NOMO-1 (cell line): Measurements from ENCODE around the gene SMG7.
A peak's percentile ranks its signal among the peaks of the same experiment; 100 is the strongest.
"Not testable (repeated sequence)": the region's sequence is repeated elsewhere in the genome, so short reads cannot be mapped to it uniquely, and the experiment has no call there.

Experiments
- DNase-seq, 2 experiments: peaks; one replicate each; lab custom pipeline; 2025; ENCODE audit not compliant: unreplicated experiment in 2 of 2; lab: John Stamatoyannopoulos, UW

Gene SMG7, protein sequence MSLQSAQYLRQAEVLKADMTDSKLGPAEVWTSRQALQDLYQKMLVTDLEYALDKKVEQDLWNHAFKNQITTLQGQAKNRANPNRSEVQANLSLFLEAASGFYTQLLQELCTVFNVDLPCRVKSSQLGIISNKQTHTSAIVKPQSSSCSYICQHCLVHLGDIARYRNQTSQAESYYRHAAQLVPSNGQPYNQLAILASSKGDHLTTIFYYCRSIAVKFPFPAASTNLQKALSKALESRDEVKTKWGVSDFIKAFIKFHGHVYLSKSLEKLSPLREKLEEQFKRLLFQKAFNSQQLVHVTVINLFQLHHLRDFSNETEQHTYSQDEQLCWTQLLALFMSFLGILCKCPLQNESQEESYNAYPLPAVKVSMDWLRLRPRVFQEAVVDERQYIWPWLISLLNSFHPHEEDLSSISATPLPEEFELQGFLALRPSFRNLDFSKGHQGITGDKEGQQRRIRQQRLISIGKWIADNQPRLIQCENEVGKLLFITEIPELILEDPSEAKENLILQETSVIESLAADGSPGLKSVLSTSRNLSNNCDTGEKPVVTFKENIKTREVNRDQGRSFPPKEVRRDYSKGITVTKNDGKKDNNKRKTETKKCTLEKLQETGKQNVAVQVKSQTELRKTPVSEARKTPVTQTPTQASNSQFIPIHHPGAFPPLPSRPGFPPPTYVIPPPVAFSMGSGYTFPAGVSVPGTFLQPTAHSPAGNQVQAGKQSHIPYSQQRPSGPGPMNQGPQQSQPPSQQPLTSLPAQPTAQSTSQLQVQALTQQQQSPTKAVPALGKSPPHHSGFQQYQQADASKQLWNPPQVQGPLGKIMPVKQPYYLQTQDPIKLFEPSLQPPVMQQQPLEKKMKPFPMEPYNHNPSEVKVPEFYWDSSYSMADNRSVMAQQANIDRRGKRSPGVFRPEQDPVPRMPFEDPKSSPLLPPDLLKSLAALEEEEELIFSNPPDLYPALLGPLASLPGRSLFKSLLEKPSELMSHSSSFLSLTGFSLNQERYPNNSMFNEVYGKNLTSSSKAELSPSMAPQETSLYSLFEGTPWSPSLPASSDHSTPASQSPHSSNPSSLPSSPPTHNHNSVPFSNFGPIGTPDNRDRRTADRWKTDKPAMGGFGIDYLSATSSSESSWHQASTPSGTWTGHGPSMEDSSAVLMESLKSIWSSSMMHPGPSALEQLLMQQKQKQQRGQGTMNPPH

DNA sequence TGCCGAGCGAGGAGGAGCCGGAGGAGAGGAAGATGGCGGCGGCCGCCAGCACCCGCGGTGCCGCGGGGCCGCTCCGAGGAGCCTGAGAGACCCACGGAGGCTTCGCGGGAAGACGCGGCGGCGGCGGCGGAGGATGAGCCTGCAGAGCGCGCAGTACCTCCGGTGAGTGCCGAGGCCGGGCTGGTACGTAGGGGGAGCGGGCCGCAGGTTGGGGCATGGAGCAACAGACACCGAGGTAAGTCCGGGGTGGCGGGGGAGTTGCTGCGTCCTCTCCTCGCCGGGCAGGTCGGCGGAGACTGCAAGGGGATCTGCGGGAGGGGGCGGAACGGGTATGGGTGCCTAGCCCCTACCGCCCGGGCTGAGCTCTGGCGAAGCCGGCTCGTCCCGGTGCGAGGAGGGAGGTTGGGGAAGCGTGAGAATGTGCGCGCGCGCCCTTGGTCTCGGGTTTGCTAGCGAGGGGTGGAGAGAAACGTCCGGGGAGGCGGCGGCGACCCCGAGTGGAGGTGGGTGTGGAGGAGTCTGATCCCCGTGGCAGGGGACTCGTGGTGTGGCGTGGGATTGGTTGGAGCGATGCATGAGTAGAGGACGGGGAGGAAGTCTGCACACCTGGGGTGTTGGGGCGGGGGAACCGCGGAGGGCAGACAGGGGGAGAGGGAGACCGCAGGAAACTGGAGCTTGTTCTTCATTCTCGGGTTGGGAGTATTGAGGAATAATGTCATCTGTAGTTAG is at the start of gene SMG7:
Gene SMG7, plus strand, starts transcription at position 12 of the 729 bp plus-strand sequence. Its CDS starts 122 bp downstream, at position 134.
- DNase-seq: no peak

DNA sequence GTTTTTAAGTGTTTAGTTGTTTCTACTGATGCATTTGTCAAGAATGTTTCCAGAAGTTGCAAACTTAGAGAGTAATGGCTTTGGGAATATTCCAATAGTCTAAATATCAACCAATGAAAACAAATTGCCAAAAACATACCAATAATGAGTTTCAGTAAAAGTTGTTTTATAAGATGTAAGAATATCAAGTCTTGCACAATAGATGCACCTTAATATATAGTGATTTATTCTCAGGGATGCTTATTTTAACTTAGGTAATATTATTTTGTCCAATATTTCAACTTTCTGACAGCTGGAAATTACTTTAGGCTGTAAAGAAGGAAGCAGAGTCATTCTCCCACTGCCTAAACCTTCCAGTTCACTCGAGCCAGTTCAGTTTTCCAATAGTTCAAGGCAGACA is 48.8 kb upstream of the SMG7 start:
- DNase-seq: no peak

DNA sequence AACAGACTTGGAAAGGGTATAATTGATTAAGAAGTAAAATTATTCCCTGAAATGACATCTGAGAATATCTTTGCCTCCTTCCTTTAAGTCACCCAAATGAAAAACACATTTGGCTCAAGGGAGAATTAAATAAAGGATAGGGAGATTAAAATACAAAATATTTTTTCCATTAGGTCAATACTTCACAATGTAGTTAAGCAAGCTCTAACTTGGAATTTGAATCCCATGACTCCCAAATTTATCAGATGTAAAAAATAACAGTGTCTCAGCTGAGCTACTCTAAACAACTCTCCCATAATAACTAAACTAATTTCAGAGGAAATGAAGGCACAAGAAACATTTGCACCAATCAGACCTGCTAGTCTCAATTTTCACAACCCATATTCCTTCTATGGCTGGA is 47.6 kb upstream of the SMG7 start:
- DNase-seq: no peak

DNA sequence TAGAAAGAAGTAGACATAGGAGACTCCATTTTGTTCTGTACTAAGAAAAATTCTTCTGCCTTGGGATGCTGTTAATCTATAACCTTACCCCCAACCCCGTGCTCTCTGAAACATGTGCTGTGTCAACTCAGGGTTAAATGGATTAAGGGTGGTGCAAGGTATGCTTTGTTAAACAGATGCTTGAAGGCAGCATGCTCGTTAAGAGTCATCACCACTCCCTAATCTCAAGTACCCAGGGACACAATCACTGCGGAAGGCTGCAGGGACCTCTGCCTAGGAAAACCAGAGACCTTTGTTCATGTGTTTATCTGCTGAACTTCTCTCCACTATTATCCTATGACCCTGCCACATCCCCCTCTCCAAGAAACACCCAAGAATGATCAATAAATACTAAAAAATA is 44.7 kb upstream of the SMG7 start:
- DNase-seq: not testable (repeated sequence)

DNA sequence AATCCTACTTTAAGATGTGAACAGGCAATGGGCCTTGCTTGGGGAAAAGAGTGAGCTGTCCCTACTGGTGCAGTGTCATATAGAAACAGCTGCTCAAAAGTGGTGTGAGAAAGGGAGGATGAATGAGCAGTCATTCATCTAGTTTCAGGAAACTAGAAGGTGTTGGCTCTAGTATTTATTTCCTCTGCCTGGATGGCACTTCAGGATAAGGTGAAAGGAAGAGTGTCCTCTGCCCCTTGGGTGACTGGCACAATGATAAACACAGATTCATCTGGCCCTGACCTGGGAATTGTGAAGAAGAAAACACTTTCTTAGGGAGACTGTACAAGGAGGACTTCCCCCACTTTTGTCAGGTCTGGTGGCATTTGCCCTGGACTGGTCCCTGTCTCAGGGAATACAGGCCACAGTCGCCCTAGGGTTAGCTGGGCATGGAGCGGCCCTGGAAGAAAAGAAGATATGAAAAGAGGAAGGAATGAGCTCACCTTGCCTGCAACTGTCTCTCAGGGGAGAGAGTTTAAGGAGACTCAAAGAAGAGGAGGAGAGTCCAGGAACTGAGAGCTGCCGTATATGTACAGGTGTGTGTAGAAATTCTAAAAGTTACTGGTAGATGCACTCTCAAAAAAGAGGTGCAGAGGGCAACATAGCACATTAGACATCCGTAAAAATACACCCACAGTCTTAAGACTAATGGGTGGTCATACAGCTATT is 40.3 kb upstream of the SMG7 start:
- DNase-seq: no peak

DNA sequence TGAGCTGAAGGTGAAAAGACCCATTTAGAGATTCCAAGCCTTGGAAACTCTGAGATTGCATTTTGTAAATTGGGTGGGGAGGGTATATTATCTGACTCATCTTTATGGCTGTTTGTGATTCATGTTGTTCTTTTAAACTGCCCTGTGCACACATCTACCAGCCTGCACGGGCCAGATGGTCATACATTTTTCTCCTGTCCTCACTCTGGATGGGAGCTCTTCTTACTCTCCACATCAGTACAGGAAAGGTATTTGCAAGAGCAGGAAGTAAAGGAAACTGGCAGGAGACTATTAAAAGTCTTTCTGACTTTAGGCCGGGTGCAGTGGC is 39.8 kb upstream of the SMG7 start:
- DNase-seq: no peak

DNA sequence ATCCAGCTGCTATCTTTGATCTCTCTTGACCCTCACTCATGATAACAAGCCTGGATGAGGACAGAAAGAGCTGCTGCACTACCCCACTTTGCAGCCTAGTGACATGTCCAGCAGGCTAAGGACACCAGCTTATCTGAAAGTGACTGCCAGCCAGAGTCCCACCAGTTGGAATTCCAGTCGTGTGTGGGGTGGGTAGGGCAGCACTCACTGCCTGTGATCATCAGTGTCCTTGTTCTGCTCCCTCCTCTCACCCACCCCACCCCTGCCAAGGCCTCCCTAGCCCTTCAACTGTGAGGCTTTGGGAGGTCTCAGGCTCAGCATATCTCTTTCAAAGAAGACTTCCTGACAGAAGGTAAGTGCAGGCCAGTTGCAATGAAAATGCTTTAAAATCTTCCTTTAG is 38.6 kb upstream of the SMG7 start:
- no peak for DNase-seq

DNA sequence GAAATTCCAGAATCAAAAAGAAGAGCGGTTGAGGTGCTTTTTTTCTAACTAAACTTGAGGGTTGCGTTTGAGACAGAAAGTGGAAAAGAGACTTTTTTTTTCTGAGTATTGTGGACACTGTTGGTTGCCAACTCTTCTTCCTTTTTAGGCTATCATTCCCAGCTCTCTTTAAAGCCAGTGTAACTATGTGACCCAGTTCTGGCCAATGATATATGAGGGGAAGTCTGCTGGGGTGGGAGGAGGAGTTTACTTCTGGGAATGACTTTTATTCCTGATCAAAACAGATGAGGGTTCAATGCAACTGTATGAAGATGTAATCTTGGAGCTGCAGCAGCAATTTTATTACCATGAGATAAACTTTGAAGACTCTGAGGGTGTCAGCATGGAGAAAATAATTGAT is 36.8 kb upstream of the SMG7 start:
- DNase-seq: no peak

DNA sequence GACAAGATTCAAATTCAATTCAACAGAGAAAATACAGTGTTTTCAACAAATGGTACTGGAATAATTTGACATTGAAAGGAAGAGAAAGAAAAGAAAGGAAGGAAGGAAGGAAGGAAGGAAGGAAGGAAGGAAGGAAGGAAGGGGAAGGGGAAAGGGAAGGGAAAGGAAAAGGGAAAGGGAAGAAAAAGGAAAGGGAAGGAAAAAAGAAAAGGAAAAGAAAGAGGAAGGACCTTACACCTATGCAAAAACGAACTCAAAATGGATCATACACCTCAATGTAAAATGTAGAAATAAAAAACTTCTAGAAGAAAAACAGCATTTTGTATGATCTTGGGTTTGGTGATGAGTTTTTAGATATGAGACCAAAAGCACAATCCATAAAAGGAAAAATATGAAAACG is 34.2 kb upstream of the SMG7 start:
- DNase-seq: no peak

DNA sequence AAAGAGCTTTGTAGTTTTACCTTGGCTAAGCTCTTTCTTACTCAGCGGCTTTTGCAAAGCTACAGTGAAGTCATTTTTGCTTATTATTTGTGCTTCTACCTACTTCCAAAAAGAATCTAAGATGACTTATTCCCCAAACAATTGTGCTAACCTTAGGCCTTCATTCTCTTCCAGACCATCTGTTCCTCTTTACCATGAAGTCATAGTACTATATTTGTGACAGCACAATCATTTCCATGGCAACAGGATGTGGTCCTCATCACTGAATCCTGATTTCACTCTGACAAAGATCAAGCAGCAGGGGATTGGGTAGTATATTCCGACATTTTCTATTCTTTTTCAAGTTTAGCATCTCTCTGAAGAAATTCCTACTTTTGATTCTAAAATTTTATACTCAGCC is 29.3 kb upstream of the SMG7 start:
- DNase-seq: no peak

DNA sequence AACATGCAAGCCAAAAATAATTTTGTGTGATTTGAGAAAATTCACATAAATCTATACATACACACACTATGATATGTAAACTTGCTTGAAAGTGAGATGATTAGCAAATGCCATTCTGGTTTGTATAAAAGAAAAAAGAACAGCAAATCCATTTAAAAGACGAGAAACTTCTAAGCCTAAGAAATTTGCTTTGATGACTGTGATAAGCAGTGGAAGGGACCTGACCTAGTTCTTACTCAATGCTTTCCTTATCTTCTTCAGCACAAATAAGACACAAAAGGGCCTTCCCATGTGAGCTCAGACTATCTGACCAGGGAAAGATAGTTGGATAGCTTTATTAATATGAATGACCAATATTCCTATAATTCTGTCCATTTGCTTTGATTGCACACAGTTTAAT is 28.8 kb upstream of the SMG7 start:
- DNase-seq: peak in 1 of 2 experiments; percentile 38

DNA sequence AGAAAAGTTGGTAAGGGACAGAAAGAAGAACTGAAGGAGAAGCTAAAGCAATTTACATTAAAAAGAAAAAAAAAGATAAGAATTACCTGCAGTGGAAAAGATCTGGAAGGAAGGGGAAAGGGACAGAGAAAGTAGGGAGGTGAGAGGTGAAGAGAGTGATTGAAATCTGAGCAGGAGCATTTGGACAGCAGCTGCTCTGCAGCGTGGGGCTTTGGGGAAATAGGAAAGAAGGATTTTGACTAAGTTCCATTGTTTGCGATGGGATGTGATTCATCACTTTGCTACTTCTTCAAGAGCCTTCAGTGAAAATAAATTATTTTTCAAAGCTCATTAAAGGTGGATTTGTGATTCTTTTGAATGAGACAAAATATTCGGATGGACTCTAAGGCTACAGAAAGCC is 28.1 kb upstream of the SMG7 start:
- DNase-seq: no peak

DNA sequence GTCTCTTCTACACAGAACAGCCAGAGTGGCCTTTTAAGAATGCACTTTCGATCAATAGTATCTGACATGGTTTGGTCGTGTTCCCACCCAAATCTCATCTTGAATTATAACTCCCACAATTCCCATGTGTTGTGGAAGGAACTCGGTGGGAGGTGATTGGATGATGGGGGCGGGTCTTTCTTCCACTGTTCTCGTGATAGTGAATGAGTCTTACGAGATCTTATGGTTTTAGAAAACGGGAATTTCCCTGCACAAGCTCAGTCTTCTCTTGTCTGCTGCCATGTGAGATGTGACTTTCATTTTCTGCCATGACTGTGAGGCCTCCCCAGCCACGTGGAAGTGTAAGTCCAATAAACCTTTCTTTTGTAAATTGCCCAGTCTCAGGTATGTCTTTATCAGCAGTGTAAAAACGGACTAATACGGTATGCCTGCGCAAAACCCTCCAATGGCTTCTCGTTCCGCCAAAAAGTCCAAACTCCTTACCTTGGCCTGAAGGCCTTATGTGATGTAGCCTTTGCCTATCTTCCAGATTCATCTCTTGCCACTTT is 23.0 kb upstream of the SMG7 start:
- no peak for DNase-seq

DNA sequence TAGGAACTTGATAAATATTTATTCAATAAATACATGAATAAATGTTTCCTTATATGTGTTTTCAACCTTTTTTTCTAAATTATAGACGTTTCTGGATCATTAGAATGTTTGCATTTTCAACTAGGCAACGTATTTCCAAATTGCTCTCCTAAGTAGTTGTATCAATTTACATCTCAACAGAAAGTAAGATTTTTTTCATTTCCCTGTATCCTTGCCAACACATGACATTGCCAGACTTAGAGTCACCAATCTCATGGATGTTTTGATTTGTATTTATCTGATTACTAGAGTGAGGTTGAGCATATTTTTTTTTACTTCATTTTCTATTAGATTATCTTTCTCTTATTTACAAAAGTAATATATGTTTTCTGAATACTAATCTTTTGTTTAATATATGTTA is 22.2 kb upstream of the SMG7 start:
- DNase-seq: no peak

DNA sequence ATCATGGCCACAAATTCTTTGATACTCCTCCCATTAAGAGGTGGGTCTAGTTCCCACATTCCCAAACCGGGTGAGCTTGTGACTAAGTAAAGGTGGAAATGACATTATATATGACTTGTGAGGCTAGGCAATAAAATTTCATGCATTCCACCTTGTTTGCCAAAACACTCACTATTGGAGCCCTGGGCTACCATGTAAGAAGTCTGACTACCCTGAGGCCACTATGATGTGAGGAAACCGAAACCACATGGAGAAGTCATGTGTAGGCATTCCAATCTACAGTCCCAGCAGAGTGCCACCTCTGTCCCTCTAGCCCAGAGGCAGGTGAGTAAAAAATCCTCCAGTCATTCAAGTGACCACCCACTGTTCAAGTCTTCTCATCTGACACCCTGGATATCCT is 17.9 kb upstream of the SMG7 start:
- no peak for DNase-seq

DNA sequence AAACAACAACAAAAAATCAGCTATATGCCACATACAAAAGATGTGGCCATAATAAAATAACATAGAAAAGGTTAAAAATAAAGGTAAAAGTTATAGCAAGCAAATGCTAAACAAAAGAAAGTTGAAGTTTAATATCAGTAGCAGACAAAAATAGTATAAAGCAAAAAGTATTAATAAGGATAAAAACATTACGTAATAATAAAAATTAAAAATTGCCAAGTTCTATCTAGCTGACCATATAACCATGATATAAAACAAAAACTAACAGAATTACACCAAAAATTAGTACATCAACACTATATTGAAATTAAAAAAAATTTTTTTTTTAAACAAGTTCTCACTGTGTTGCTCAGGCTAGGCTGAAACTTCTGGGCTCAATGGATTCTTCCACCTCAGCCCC is 15.5 kb upstream of the SMG7 start:
- no peak for DNase-seq

DNA sequence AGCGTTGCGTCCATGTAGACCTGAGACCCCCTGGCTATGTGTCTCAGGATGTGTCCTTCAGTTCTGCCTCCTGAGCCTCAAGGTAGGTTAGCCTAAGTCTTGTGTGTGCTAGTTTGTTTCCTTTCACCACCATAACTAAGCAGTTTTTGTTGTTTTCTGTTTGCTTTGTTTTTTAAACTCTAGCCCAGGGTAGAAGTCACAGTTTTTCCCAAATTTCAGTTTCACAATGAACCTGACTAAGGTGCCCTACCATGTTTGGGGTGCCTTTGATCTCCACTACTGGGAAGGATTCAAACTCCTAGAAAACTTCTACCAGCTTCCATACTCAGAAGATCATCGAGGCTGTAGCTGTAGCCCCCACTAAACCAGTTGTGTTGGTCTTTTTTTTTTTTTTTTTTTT is 14.8 kb upstream of the SMG7 start:
- DNase-seq: no peak

DNA sequence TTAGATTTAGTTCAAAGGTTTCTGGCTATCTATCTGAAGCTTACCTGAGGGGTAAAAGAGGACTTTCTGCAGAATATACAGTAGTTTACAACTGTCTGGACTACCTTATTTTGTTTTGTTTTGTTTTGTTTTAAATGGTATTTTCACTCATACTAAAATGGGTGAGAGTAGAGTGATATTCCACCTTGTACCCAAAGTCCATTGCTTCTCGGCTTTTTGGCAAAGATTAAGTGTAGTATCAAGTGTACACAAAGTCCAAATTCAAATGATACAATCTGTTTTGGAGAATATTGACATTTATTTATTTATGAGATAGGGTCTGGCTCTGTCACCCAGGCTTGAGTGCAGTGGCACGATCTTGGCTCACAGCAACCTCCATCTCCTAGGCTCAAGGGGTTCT is 11.7 kb upstream of the SMG7 start:
- DNase-seq: no peak

DNA sequence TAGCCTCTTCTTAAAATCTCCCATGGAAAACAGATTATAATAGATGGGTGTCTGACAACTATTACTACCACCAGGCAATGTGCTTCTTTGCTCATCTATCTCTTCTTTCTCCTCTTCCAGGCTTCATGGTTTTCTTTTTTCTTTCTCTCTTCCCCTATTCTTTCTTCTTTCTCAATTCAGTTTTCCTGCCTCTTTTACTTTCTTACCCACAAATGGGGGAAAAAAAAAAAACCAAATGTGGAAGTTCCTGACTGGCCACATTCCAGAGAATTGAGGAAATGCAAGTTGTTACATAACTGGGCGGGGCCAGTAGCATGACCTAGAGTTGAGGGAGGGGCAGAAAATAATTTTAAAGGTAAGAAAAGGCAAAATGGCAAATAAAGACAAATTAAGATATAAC is 10.9 kb upstream of the SMG7 start:
- DNase-seq: peak; percentile 57 to 72

DNA sequence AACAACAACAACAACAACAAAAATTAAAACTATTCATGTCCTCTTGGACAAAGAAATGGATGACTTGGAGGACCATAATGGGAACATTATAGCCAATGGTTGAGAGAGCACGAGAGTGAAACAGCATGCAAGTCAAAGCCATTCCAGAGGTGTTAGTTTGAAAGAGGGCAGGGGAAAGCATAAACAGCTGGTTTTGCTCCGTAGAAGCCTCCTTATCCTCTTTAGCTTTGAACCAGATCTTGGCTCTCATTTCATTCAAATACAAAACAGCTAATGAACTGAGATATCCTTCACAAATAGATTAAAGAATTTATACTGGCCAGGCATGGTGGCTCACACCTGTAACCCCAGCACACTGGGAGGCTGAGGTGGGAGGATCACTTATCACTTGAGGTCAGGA is 8.7 kb upstream of the SMG7 start:
- no peak for DNase-seq
